ENCODE data around the gene TAF15.
A peak's percentile ranks its signal among the peaks of the same experiment; 100 is the strongest.

Gene TAF15

GRCh38 chr17:35788477-35789368, 20.6 kb upstream of the TAF15 start:
- DNase-seq = no peak

GRCh38 chr17:35790841-35791240, 18.4 kb upstream of the TAF15 start:
- no peak for DNase-seq

GRCh38 chr17:35791681-35792350, 17.5 kb upstream of the TAF15 start:
- DNase-seq = no peak

- no peak for DNase-seq
Observed at GRCh38 chr17:35793257-35793656, 16.0 kb upstream of the TAF15 start.

GRCh38 chr17:35795007-35795870, 14.0 kb upstream of the TAF15 start, which contains the start of gene MMP28:
TSS of gene MMP28 (minus strand) at chr17:35795641. CDS start at chr17:35795377, 264 bp downstream.
- no peak for DNase-seq

- DNase-seq = no peak
Observed at GRCh38 chr17:35795871-35796265, 13.4 kb upstream of the TAF15 start.

- DNase-seq = no peak
Observed at GRCh38 chr17:35796942-35797341, 12.3 kb upstream of the TAF15 start.

GRCh38 chr17:35797370-35797769, 11.9 kb upstream of the TAF15 start:
- no peak for DNase-seq

GRCh38 chr17:35797918-35798317, 11.4 kb upstream of the TAF15 start:
- no peak for DNase-seq

GRCh38 chr17:35799942-35800341, 9.3 kb upstream of the TAF15 start:
- peak; percentile 93 to 95 for DNase-seq

- DNase-seq = peak in 1 of 2 experiments; percentile 59
Observed at GRCh38 chr17:35801583-35802224, 7.6 kb upstream of the TAF15 start.

GRCh38 chr17:35804658-35805192, 4.6 kb upstream of the TAF15 start:
- no peak for DNase-seq

- no peak for DNase-seq
Observed at GRCh38 chr17:35807371-35808144, 1.7 kb upstream of the TAF15 start.

- no peak for DNase-seq
Observed at GRCh38 chr17:35808240-35808961, 883 bp upstream of the TAF15 start.

- no peak for DNase-seq
Observed at GRCh38 chr17:35809855-35810461, 674 bp downstream of the TAF15 start.

GRCh38 chr17:35811759-35812158, 2.5 kb downstream of the TAF15 start:
- no peak for DNase-seq

GRCh38 chr17:35812456-35812855, 3.2 kb downstream of the TAF15 start:
- DNase-seq = no peak

- DNase-seq = no peak
Observed at GRCh38 chr17:35816723-35817122, 7.4 kb downstream of the TAF15 start.

- DNase-seq = no peak
Observed at GRCh38 chr17:35817196-35817595, 7.9 kb downstream of the TAF15 start.

GRCh38 chr17:35819455-35819854, 10.2 kb downstream of the TAF15 start:
- no peak for DNase-seq

Data from cerebellar nuclear complex (tissue), 1 donor.